NT2/D1 (cell line): ENCODE results near the gene PCTP.

ENCODE experiments used
- SUZ12 ChIP-seq: IDR thresholded peaks from 2 replicates; pipeline ENCODE4 v1.6.1; 2011; ENCODE audit not compliant: insufficient read length, insufficient read depth; ENCODE audit errors: extremely low read depth
- ZNF274 ChIP-seq: IDR thresholded peaks from 2 replicates; pipeline ENCODE4 v1.6.1; 2011; ENCODE audit warnings: mild to moderate bottlenecking, low read depth, low read length

- TF ChIP-seq SUZ12 (no peak), ZNF274 (no peak)
These were observed 4.4 kb upstream of the PCTP start for GRCh38 chr17:55746466-55746865.
